ENCODE data around the gene CBX7. TPM values are rescaled to one million over a fixed set of nuclear protein-coding genes. Genes with fewer than 3 reads are reported as not detected.

CBX7 gene
- polyA plus RNA-seq, 1 experiment = 5.3 TPM

DNA sequence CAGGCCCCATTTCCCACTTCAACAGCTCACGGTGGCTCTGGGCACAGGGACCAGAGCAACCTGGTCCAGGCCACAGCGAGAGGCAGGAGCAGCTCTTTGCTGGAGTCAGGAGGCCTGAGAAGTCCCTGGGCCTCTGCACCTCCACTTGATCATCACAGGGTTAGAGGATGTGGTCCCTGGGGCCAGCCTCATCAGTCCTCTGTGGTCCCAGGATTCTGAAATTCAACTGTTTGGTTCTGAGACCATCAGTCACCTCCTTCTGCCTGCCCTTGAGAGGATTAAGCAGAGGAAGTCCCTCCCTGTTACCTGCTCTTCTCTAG lies 24.9 kb upstream of the CBX7 start:
- POLR2A ChIA-PET = no interaction called here
- Histone ChIP-seq H3K27me3 (ENCODE audit: control insufficient read depth, insufficient read depth, low read length) (no peaks in the 10 kb centered on the region), H3K36me3 (ENCODE audit: control insufficient read depth, insufficient read depth, low read length) (no peaks in the 10 kb centered on the region), H3K4me3 (ENCODE audit: low read depth, low read length) (no peak overlapping the region)
- DNase-seq (ENCODE audit: low read depth) = no peak
- TF ChIP-seq, protein P1, sequence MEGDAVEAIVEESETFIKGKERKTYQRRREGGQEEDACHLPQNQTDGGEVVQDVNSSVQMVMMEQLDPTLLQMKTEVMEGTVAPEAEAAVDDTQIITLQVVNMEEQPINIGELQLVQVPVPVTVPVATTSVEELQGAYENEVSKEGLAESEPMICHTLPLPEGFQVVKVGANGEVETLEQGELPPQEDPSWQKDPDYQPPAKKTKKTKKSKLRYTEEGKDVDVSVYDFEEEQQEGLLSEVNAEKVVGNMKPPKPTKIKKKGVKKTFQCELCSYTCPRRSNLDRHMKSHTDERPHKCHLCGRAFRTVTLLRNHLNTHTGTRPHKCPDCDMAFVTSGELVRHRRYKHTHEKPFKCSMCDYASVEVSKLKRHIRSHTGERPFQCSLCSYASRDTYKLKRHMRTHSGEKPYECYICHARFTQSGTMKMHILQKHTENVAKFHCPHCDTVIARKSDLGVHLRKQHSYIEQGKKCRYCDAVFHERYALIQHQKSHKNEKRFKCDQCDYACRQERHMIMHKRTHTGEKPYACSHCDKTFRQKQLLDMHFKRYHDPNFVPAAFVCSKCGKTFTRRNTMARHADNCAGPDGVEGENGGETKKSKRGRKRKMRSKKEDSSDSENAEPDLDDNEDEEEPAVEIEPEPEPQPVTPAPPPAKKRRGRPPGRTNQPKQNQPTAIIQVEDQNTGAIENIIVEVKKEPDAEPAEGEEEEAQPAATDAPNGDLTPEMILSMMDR (IDR thresholded peaks at IDR 0.05; ENCODE audit: insufficient read depth, low read depth, low read length) = no peak
- CTCF ChIA-PET = interaction anchor here (1.2 to 13.4 kb wide), 2 partner anchors 133 to 139 kb away, joined by 3 to 164 read pairs; no protein-coding TSS in a partner anchor

- POLR2A ChIA-PET = no interaction called here
- CTCF ChIA-PET = interaction anchor here (1.2 to 13.4 kb wide), 3 partner anchors 9 to 140 kb away, joined by 3 to 164 read pairs (median 5); no protein-coding TSS in a partner anchor
- no peak overlapping the region for H3K4me3 ChIP-seq (ENCODE audit: low read depth, low read length)
- no peak for DNase-seq (ENCODE audit: low read depth)
- no peaks in the 10 kb centered on the region for H3K27me3 ChIP-seq (ENCODE audit: control insufficient read depth, insufficient read depth, low read length)
- TF ChIP-seq, protein P1 (IDR thresholded peaks at IDR 0.05; ENCODE audit: insufficient read depth, low read depth, low read length) = no peak
- H3K36me3 ChIP-seq (ENCODE audit: control insufficient read depth, insufficient read depth, low read length) = no peaks in the 10 kb centered on the region
Observed at GRCh38 chr22:39176714-39177455, 24.4 kb upstream of the CBX7 start.

DNA sequence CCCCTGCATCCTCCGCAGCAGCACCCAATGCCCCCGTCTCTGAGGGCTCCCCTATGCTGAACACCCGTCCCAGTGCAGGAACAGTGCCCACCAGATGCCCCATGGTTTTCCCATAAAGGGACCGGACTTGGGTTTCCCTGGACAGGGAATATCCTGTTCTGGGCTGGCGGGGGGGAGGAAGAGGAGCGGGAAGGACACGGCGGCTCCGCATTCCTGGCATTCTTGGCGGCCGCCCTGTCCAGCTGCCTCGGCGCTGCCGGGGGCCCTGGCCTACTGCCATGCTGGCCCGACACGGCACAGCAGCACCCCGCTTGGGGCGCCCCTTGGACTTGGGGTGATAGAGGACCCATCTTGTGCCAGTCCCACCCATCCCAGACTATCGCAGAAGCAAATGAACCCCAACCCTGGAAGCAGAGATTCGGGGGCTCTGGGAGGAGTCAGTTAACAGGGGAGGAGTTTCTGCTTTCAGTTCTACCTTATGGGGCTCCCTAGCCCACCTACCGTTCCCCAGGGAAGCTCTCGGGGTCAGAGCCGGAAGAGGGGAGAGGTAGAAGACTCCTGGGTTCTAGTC lies 23.7 kb upstream of the CBX7 start:
- TF ChIP-seq, protein P1 (IDR thresholded peaks at IDR 0.05; ENCODE audit: insufficient read depth, low read depth, low read length) = no peak
- Histone ChIP-seq H3K4me3 (ENCODE audit: low read depth, low read length) (no peak overlapping the region), H3K36me3 (ENCODE audit: control insufficient read depth, insufficient read depth, low read length) (no peaks in the 10 kb centered on the region), H3K27me3 (ENCODE audit: control insufficient read depth, insufficient read depth, low read length) (no peaks in the 10 kb centered on the region)
- ChIA-PET POLR2A (interaction anchor here (0.7 kb wide), 1 partner anchor 133 kb away, joined by 3 read pairs; no protein-coding TSS in a partner anchor), CTCF (interaction anchor here (0.6 to 16.0 kb wide), 4 partner anchors 9 to 315 kb away, joined by 3 to 223 read pairs (median 84); partner anchors contain the start of gene RPL3)
- no peak for DNase-seq (ENCODE audit: low read depth)

- Histone ChIP-seq H3K27me3 (ENCODE audit: control insufficient read depth, insufficient read depth, low read length) (no peaks in the 10 kb centered on the region), H3K4me3 (ENCODE audit: low read depth, low read length) (no peak overlapping the region), H3K36me3 (ENCODE audit: control insufficient read depth, insufficient read depth, low read length) (no peaks in the 10 kb centered on the region)
- TF ChIP-seq, protein P1 (IDR thresholded peaks at IDR 0.05; ENCODE audit: insufficient read depth, low read depth, low read length) = no peak
- CTCF ChIA-PET = interaction anchor here (0.6 to 16.0 kb wide), 5 partner anchors 10 to 314 kb away, joined by 3 to 223 read pairs (median 8); partner anchors contain the start of gene RPL3
- POLR2A ChIA-PET = interaction anchor here (0.7 kb wide), 1 partner anchor 134 kb away, joined by 3 read pairs; no protein-coding TSS in a partner anchor
- DNase-seq (ENCODE audit: low read depth) = no peak
Observed at GRCh38 chr22:39175353-39176142, 23.1 kb upstream of the CBX7 start.
